ENCODE data around the gene SYT6. TPM values are rescaled to one million over a fixed set of nuclear protein-coding genes. Genes with fewer than 3 reads are reported as not detected.

The SYT6 gene
- total and polyA plus RNA-seq, 2 experiments from 2014 or later, result 1.2 to 2.6 TPM

Other genes with a start within 250 kb of the SYT6 start
- 9.8 and 11.4 TPM in 2 replicates for gene AP4B1, start 249.1 kb downstream of the SYT6 start, total RNA-seq
- gene AP4B1, start 249.1 kb downstream of the SYT6 start, polyA plus RNA-seq, result 11.1 and 12.0 TPM in 2 replicates
- 6.0 and 6.6 TPM in 2 replicates for gene DCLRE1B, start 248.5 kb downstream of the SYT6 start, total RNA-seq
- gene DCLRE1B, start 248.5 kb downstream of the SYT6 start, polyA plus RNA-seq, result 3.6 and 4.6 TPM in 2 replicates
- 31.6 and 34.1 TPM in 2 replicates for gene HIPK1, start 224.5 kb downstream of the SYT6 start, total RNA-seq
- 8.7 and 12.1 TPM in 2 replicates for gene HIPK1, start 224.5 kb downstream of the SYT6 start, polyA plus RNA-seq
- gene OLFML3, start 174.4 kb downstream of the SYT6 start, total RNA-seq, result 441 and 460 TPM in 2 replicates
- 494 and 559 TPM in 2 replicates for gene OLFML3, start 174.4 kb downstream of the SYT6 start, polyA plus RNA-seq

Measured in hepatocyte (in vitro differentiated cells).